ENCODE results near the gene LRRC4B. TPM values are rescaled to one million over a fixed set of nuclear protein-coding genes. Genes with fewer than 3 reads are reported as not detected.
A peak's percentile ranks its signal among the peaks of the same experiment; 100 is the strongest.

The LRRC4B gene
- polyA plus RNA-seq, 10 donors: 5.8 to 12.1 (median 9.0) TPM

DNA sequence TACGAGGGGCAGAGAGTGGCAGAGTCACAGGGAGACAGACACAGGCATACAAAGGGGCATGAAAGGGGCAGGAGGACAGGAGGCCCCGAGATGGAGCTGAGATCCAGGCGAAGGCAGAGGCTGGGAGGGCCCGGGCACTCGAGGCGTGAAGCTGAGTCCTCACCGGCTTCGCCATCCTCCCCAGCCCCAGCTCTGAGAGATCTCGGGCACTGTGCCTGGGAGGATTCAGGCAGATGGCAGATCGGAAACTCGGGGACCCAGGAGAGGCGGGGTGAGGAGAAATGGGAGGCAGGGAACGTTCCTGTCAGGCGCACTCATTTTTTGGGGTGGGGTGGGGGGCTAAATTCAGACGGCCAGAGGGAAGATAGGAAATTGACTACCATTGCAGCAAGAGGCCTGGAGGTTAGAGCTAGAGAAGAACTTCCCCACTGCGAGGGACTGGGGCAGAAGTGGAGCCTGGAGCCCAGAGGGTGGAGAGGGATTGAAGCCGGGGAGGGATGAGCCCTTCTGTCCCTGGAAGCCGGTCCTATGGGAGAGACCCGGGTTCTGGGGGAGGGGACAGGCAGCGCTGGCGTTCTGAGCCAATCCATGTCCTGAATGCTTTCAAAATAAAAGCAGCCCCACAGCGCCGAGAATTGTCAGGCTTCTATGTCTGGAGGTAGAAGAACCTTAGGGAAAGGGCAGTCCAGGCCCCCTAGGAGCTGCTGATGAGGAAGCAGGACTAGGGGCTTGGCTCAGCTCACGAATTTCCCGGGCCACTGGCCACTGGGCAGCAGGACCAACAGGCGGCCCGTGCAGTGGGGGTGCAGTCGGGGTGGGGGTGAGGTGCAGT is 12.6 kb downstream of the LRRC4B start:
- no peak for DNase-seq

DNA sequence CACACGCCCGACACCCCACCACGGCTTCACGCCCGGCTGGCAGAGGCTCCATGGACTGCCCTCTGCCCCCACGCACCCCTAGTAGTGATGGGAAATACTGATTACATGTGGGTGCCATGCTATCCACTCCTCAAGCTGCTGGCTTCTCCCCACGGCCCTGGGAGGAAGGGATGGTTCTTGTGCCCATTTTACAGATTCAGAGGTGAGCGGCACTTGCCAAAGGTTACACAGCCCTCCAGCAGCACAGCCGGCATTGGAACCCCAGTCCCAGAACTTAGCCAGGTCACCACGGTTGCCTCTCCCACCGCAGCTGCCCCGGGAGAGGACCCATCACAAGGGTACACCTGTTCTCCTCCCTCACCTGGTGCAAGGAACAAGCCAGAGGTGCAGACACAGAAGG is 13.2 kb downstream of the LRRC4B start:
- no peak for DNase-seq

DNA sequence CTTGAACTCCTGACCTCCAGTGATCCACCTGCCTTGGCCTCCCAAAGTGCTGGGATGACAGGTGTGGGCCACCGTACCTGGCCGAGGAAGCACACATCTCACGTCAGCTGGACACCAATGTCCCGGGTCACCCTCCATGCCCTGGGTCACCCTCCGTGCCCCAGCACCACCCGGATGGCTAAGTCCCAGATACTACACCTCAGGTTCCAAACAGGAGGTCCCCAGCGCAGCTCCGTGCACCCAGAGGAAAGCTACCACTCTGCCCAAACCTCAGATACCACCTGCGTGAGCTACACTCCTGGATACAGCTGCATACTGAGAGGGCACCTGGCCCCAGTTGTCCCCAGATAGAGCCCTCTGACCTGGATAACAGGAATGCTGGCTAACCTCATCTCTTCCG is 14.0 kb downstream of the LRRC4B start:
- DNase-seq: no peak

DNA sequence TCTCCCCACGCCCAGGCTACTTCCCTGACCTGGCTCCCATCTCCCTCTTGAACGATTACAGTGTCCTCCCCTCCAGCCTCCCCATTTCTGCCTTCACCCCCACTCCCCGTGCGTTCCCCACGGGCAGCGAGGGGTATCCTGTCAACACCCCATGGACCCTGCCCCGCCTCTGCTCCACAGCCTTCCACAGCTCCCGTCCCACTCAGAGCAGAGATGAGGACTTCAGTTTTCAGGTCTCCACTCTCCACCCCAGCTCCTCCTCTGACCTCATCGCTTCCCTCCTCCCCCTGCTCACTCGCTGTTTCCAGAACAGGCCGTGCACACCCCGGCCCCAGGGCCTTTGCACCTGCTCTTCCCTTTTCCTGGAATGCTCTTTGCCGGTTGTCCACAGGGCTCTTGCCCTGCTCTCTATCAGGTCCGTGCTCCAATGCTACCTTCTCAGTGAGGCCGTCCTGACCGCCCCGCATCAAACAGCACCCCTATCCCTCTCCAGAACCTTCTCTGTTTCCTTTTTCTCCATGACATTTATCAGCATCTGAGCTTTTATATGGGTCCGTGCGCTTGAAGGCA is 15.0 kb downstream of the LRRC4B start:
- DNase-seq: no peak

DNA sequence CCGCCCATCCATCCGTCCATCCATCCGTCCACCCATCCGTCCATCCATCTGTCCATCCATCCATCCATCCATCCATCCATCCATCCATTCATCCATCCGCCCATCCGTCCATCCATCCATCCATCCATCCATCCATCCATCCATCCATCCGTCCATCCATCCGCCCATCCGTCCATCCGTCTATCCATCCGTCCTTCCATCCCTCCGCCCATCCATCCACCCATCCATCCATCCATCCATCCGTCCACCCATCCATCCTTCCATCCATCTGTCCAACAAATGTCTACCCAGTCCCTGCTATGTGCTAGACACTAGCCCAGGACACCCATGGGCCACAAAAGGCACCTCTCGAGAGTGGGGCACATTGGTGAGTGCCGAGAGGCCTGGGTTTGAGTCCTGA is 15.7 kb downstream of the LRRC4B start:
- no peak for DNase-seq

DNA sequence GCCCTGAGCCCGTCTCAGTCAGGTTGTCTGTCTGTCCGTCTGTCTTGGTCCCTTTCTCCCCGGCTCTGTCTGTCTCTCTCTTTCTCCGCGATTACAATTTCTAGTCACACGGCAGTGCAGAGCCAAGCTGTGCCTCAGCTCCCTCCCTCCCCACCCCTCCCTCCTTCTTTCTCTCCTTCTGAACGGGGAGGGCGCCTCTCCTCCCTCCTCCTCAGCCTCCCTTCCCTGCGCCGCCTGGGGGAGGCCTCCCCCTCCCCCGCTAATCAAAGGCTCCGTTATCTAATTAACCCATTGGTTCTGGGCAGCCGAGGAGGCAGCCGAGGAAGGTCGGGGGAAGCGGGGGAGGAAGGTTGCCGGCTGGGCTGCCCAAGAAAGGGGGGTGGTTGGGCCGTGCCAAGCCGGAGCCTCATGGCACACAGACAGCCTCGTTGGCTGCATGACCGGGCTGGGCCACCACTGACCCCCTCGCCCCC is 16.5 kb downstream of the LRRC4B start:
- peak in 2 of 3 donors; percentile 42 to 76 for DNase-seq

DNA sequence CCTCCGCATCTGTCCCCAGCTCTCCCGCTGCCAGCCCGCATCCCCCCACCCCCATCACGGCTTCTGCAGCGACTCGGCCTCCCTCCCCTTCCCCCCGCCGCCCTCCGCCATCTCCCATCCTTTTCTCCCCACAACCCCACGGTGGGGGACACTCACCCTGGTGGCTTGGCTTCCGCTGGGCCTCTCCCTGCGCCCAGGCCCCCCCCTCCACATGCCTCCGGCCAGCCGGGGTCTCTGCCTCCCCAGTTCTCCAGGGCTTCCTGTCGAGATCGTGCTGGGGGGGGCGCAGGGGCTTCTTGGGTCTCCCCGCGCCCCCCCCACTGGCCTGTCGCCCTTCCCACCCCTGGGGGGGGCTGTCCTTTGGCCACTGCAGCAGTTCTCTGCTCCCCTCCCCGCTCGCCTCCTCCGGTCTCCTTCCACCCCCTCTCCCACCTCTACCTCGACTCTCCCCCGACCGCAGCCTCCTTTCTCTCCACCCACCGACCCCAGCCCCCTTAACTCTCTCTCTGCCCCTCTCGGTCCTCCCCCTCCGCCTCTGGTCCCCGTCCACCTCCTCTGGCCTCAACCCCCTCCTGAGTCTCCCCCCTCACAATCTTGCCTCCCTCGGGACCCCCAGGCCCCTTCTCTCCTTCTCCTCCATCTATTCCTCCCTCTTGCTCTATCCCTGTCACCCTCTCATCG is 17.1 kb downstream of the LRRC4B start:
- DNase-seq: no peak

DNA sequence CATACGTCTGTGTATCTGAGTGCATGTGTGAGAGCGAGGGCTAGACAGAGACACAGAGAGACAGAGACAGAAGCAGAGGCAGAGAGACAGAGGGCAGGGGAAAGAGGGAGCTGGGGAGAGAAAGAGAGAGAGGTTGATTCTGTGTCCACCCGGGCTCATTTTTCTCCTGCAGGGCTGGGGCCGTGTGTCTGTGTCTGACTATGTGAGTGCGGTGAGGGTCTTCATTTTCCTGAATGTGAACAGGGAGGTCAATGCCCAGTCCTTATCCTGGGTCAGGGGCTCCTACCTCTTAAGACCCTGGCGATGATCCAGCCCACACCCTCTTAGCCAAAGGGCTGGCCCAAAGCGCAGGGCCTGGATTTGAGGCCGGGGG is 17.7 kb downstream of the LRRC4B start:
- DNase-seq: peak in 1 of 3 donors; percentile 25

DNA sequence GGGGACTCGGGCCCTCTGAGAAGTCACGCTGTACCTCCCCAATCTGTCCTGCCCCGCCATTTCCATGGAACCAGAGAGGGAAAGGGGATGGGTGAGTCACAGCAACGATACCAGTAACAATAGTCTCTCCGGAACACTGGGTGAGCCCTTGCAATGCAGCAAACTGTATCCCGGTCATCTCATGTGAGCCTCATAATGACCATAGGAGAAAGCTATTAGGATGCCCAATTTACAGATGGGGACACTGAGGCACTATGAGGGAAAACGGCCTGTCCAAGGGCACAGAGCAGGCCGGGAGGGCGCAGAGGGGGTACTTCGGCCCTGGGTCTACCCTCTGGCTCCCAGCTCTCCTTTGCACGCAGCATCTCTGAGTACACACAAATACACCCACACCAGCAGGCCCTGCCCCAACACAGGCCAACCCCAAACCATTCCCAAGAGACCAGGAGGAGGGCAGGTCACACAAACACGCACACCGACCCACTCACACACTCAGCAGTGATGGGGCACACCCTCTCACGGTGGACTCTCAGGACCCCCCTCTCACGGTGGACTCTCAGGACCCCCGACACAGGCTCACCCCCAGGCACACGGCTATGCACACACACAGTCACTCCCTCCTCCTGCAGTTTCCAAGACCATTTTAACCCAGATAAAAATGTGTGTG is 18.2 kb downstream of the LRRC4B start:
- no peak for DNase-seq

DNA sequence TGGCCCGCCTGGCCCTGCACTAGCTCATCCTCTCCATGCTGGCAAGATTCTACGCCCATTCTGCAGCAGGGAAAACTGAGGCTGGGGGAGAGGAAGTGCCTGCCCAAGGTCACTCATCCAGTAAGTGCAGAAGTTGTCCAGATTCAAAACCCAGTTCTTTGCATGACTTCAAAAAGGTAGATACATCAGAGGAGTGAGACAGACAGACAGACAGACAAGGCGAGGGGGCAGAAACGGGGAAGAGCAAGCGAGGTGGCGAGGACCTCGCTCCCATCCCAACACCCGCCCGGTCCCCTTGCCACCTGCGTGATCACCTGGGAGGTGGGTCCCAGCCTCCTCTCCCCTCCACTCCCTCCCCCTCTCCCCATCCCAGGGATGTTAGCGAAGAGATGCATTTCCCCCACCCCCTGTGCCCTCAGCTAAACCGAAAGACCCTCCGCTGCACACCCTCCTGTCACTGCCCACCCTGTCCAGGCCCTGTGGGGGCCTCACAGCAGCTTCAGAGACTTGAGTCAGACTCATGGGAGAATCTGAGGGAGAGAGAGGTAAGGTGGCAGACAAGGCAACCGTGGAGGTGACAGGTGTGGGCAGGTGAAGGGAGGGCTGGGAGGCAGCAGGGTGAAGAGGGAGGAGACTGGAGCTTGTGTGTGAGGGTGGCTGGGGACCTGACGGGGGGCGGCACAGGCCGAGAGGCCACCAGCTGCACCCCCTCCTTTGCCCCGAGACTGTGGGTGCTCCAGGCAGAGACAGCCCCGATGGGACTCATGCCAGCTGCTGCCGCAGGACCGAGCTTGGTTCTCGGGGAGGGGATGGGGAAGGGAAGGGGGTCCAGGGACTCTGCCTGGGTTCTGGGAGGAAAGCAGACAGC is 18.9 kb downstream of the LRRC4B start:
- no peak for DNase-seq

DNA sequence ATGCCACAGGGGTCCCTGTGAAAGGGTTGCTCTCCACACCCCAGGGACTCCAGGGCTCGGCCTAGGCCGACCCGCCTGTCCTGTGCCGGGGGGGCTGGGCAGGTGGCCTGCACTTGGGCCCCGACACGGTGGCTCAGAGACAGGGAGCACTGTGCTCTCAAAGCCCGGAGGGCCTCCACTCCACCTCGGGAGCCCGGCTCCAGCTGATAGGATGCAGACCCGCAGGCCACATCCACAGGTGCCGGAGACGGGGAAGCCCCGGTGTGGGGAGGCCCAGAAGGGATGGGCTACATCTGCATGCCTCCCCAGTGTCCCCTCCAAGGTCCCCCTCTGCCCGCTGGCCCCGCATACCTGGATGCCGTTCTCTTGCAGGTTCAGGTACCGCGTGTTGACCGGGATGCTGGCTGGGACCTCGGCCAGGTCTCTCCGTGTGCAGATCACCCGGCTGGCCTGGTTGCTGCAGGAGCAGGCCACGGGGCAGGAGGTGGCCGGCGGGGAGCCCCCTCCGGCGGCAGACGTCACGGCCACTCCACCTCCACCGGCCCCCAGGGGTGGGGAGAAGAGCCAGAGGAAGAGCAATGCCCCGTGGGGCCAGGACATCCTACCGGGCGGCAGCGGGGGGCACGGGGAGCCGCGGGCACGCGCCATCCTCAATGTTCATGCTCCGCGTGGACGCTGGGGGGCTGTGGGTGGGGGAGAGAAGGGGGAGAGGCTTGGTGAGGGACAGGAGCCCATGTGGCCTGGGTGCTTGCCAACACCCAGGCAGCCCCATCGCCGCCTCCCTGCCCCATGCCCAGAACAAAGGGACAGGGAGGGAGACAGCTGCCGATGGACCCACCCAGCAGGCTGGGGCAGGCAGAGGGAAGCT is 19.8 kb downstream of the LRRC4B start:
- DNase-seq: no peak

DNA sequence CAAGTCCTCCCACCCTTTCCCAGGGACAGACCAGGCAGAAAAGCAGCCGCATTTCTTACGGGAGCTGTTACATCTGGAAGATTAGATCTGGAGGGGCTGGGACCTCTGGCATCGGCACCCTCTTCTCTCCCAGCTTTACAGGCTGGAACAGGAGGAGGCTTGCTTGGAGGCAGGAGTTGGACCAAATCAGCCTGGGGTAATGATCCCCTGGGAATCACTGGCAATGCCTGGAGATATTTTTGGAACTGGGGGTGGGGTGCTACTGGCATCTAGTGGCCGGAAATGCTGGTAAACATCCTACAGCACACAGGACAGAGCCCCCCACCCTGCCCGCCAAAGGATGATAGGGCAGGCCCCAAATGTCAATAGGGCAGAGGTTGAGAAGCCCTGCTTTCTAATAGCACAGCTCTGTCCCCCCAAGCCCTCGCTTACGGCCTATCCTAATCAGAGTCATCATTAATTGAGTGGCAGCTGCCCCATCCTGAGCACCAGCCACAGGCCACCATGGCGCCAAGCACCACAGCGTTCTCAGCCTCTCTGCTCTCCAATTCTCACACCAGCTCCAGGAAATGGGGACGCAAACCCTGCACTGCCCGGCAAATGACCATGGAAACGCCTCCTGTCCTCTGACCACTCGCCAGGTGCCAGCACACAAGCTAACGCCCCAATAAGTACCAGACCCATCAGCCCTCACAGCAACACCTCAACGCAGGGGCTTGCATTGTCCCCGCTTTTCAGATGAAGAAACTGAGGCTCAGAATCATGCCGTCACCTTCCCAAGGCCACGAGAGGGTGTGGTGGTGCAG is 20.6 kb downstream of the LRRC4B start:
- no peak for DNase-seq

DNA sequence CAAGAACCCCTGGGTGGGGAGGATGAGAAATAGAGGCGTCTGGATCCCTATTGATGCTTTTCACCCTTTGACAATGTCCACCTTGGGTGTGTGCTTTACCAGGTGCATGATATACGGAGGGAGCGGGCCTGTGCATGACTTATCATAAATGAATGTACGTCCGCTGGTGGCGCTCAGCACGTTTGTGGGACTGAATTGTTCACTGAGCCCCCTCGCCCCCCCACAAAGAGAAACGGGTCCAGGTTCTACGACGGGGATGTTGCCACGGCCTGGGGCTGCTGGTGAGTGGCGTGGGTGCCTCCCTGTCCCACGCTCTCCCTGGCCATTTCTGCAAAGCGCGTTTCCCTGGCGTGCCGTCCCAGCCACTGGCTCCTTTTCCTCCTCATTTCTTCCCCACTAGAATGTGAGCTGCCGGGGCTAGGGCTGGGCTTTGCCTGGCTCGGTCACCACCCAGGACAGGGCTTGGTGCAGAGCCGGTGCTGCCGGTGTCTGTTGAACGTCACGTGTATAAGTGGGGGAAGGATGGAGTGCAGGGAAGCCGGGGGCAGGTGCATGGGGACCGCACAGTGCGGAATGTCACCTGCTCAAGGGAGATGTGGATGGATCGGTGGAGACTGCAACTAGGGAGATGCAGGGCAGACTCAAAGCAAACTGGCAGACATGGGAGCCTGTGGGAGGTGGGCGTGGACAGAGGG is 21.6 kb downstream of the LRRC4B start:
- DNase-seq: no peak

DNA sequence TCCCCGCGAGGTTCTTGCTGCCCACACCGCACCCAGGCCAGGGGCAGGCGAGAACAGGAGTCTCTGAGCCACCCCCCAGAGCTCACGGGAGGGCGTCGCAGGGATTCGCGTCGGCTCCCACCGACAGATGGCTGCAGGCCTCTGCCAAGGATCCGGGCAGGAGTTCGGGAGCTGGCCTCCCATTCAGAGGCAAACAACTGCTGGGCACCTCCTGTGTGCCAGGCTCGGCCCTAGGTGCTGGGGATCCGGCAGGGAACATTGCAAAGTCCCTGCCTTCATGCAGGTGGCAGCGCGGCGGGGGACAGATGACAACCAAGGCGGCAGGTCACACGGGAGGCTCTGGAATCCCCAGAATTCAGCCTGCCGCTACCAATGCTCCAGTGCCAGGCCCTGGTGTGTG is 25.3 kb downstream of the LRRC4B start:
- no peak for DNase-seq

DNA sequence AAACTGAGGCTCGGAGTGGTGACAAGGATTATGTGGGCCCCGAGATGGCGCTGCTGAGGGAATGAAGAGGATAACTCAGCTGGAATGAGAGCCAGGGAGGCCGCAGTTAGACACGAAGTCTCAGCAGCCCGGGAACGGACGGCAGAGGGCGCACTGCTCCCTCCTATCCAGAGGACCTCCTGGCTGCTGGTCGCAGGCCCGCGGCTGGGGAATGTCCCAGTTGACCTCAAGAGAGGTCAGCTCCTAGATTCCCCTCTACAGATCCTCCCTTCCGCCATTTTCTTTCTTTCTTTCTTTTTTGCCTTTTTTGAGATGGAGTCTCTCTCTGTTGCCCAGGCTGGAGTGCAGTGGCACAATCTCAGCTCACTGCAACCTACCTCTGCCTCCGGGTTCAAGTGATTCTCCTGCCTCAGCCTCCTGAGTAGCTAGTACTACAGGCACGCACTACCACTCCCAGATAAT is 30.4 kb downstream of the LRRC4B start:
- peak; percentile 52 to 82 (median 75) for DNase-seq

DNA sequence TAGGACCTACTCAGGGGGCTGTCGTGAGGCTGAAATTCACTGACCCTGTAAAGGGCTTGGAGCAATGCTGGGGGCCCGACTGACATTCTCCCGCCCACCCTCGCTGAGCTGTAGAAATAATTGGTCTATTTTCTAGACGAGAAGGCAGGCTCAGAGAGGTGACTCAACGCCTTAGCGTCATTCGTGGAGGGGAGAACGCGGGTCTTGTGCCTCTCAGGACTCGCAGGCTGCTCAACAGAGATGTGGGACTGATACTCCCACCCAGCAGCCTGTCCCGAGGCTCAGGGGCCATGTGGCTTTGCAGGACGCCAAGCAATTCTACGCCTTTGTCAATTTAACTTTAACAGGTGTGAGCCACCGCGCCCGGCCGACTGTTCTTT is 30.9 kb downstream of the LRRC4B start:
- no peak for DNase-seq

DNA sequence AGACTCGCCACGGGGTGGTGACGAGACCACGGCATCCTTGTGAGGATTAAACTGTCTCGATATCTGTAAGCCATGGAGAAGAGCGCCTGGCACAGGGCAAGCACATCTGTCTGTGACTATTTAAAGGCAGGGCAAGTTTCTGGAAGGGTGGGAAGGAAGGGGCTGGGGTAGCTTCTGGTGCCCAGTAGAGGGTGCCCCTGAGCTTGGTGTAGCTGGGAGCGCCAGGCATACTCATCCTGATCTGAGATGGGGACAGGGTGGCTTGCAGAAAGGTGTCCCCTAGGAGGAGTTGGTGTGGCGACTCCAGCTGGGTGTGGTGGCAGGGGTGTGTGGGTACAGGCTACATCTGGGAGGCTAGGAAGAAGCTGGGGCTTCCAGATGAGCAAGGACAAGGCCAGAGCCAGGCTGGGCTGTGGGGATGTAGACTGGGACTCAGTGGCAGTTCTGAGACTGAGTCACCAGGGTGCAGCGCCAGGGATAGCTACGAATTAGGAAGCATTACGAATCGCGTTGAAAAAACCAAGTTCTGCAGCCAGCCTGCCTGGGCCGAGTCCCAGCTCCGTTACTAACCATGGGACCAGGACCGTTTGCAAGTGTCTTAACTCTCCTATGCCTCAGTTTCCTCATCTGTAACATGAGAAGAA is 31.5 kb downstream of the LRRC4B start:
- DNase-seq: no peak

DNA sequence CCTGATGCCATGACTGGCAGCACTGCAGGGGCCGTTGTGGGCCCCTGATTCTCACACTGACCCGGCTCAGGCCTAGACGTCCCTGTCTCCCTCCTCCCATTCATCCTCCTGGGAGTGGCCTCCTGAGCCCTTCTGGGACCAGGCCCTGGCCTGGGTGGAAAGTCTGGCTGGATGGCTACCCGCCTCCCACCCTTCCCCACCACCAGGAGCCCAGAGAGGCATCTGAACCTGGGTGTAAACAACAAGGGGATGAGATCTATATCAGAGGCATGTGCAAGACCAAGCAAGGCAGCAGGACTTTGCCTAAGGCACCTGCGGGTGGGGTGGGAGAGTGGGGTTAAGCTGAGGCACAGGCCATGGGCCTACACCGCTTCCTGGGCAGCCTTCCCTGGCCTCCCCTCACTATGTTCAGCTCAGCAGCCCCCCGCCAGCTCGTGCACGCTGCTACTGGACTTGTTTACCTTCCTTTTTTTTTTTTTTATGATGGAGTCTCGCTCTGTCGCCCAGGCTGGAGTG is 32.5 kb downstream of the LRRC4B start:
- no peak for DNase-seq
